ENCODE results near the gene ENO1. TPM values are rescaled to one million over a fixed set of nuclear protein-coding genes. Genes with fewer than 3 reads are reported as not detected.

Gene ENO1
- total and polyA plus RNA-seq, 9 of the 15 experiments (the other 6 are each of a cell fraction or from before 2014, with no cell fraction given) = 2,249 to 7,472 (median 2,868) TPM

DNA sequence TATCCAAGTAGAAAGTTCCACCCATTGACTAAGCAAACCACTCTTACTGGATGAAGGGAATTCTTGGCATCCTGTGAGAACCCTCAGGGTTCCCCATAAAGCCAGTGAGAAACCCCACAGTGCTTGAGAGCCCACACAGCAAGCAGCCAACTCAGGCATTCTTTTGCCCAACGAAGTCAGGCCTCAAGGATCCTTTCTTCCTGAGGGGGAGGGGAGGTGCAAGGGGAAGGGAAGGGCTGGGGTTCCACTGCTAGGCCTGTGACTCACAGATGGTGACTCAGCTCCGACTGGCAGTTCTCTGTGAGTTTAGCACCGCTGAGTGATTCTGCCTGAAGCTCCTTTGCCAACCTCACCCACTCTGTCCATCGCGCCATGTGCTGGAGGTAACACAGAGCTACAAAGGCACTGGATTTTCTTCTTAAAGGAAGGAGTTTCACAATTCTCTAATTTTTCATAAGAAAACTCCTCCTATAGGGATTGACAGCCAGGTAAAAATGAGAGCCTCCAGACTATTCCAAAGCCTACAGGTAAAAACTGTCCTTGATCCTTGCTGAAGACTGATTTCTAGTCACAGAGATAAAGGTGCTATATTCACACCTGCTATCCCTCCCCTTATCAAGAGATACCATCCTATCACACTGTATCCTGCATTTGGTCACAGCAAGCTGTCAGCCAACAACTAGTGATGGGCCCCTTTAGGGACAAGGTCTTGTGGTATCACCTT, 4.8 kb downstream of the ENO1 start (continued):
- TF ChIP-seq, protein P1, sequence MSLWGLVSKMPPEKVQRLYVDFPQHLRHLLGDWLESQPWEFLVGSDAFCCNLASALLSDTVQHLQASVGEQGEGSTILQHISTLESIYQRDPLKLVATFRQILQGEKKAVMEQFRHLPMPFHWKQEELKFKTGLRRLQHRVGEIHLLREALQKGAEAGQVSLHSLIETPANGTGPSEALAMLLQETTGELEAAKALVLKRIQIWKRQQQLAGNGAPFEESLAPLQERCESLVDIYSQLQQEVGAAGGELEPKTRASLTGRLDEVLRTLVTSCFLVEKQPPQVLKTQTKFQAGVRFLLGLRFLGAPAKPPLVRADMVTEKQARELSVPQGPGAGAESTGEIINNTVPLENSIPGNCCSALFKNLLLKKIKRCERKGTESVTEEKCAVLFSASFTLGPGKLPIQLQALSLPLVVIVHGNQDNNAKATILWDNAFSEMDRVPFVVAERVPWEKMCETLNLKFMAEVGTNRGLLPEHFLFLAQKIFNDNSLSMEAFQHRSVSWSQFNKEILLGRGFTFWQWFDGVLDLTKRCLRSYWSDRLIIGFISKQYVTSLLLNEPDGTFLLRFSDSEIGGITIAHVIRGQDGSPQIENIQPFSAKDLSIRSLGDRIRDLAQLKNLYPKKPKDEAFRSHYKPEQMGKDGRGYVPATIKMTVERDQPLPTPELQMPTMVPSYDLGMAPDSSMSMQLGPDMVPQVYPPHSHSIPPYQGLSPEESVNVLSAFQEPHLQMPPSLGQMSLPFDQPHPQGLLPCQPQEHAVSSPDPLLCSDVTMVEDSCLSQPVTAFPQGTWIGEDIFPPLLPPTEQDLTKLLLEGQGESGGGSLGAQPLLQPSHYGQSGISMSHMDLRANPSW (CRISPR knock-in tag; IDR thresholded peaks at IDR 0.05) = no peak
- TF ChIP-seq ZNF780A (CRISPR knock-in tag; IDR thresholded peaks at IDR 0.05) (no peak), SRSF3 (IDR thresholded peaks at IDR 0.05; ENCODE audit: insufficient read depth, low read length) (no peak), MEF2A (IDR thresholded peaks at IDR 0.05; ENCODE audit: control insufficient read depth, low read depth, low read length) (no peak), ZNF77 (CRISPR knock-in tag; IDR thresholded peaks at IDR 0.05) (no peak), E2F3 (CRISPR knock-in tag; IDR thresholded peaks at IDR 0.05) (no peak), ZNF165 (CRISPR knock-in tag; IDR thresholded peaks at IDR 0.05; ENCODE audit: borderline replicate concordance) (no peak), POU5F1 (IDR thresholded peaks at IDR 0.05; ENCODE audit: borderline replicate concordance, low read depth, low read length, partially characterized antibody) (no peak), ZNF133 (CRISPR knock-in tag; IDR thresholded peaks at IDR 0.05) (no peak), ELF2 (CRISPR knock-in tag; IDR thresholded peaks at IDR 0.05) (no peak), EZH2 (IDR thresholded peaks at IDR 0.05; ENCODE audit: borderline replicate concordance, low read depth, low read length) (no peak)
- TF ChIP-seq, protein P2, sequence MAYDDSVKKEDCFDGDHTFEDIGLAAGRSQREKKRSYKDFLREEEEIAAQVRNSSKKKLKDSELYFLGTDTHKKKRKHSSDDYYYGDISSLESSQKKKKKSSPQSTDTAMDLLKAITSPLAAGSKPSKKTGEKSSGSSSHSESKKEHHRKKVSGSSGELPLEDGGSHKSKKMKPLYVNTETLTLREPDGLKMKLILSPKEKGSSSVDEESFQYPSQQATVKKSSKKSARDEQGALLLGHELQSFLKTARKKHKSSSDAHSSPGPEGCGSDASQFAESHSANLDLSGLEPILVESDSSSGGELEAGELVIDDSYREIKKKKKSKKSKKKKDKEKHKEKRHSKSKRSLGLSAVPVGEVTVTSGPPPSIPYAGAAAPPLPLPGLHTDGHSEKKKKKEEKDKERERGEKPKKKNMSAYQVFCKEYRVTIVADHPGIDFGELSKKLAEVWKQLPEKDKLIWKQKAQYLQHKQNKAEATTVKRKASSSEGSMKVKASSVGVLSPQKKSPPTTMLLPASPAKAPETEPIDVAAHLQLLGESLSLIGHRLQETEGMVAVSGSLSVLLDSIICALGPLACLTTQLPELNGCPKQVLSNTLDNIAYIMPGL (CRISPR knock-in tag; IDR thresholded peaks at IDR 0.05) = no peak
- TF ChIP-seq, protein P3, sequence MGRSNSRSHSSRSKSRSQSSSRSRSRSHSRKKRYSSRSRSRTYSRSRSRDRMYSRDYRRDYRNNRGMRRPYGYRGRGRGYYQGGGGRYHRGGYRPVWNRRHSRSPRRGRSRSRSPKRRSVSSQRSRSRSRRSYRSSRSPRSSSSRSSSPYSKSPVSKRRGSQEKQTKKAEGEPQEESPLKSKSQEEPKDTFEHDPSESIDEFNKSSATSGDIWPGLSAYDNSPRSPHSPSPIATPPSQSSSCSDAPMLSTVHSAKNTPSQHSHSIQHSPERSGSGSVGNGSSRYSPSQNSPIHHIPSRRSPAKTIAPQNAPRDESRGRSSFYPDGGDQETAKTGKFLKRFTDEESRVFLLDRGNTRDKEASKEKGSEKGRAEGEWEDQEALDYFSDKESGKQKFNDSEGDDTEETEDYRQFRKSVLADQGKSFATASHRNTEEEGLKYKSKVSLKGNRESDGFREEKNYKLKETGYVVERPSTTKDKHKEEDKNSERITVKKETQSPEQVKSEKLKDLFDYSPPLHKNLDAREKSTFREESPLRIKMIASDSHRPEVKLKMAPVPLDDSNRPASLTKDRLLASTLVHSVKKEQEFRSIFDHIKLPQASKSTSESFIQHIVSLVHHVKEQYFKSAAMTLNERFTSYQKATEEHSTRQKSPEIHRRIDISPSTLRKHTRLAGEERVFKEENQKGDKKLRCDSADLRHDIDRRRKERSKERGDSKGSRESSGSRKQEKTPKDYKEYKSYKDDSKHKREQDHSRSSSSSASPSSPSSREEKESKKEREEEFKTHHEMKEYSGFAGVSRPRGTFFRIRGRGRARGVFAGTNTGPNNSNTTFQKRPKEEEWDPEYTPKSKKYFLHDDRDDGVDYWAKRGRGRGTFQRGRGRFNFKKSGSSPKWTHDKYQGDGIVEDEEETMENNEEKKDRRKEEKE (IDR thresholded peaks at IDR 0.05; ENCODE audit: borderline replicate concordance in 1 of 2, control insufficient read depth in 1 of 2, low read depth in 2 of 2, low read length in 1 of 2) = no peak
- TF ChIP-seq, protein P4, sequence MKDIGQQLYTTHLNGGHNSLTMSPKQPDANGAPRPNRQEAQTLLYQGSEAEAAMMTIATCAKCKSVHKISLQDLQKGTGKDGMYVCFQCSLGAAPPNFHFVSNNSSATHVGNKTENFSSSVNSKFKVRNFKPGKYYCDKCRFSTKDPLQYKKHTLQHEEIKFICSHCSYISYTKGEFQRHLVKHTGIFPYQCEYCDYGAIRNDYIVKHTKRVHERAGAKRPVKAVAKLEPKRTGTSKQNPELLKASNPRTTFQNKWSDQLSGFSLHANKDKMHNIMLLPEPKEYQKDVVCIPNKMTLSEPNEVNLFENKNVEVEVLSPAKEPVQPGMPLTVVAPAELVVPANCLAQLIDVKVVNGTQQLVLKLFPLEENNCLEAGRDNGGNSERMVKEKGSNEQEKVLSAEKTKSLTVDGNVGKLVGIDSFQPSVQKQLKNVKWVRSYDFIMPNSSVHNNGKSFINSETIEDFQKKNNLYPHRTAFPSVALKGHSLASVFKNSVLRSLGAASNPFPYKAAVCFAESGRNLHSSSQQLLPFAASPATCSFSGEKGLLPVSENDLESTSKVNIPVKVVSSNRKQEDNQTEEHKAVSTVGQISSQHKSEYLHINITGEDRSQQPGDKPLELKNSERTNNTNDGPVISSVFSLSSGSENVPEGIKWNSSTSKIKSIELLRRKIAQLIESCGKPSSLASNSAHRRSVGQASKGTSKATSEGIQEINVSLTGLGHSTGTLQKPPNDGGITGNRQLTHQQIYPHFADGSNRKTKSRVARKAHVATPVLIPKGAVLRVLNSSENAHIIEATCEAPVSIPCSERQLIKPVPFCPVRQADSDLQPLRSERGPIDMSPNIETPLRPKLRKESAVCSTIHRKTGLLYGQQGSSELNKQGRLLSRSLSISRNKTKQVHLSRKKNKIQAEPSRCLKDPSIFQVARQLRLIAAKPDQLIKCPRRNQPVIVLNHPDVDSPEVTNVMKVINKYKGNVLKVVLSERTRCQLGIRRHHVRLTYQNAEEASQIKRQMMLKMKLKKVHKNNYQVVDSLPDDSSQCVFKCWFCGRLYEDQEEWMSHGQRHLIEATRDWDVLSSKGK (CRISPR knock-in tag; IDR thresholded peaks at IDR 0.05) = no peak
